HG03045 (cell line): ENCODE measurements around the gene CDIP1.

Experiments used
- ATAC-seq: cut with Tn5 transposase; IDR thresholded peaks from one replicate; pipeline ENCODE4 v1.9.1; 2021; ENCODE audit warnings: mild to moderate bottlenecking, moderate library complexity; ENCODE audit not compliant: unreplicated experiment

The CDIP1 gene

DNA sequence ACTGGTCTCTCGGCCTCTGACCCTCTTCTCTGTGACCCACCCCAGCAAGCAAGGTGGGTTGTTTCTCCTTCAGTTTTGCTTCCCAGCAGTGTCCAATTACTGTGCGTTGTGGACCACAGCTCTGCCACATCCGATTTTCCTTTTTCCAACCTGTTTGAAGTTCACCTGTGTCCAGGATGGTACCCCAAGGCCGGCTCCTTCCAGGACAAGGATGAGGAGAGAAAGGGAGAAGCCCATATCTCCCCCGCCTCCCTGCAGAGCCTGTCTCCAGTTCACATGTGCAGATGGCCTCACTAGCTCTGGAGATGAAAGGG is 77.7 kb downstream of the CDIP1 start:
- no peak for ATAC-seq
